Dendritic cell treated with granulocyte-macrophage colony-stimulating factor and Interleukin-4, amounts not matched to agents 40 ng/mL and 50 ng/mL, for 4 days (primary cell): Measurements from ENCODE around the gene RAI14.

Experiments used
- H3K27ac Mint-ChIP-seq: one replicate; pipeline ENCODE4 v1.8.0; 2022; ENCODE audit warnings: mild to moderate bottlenecking, mixed read lengths
- H3K27me3 Mint-ChIP-seq: one replicate; pipeline ENCODE4 v1.8.0; 2022; ENCODE audit warnings: mild to moderate bottlenecking, mixed read lengths
- H3K36me3 Mint-ChIP-seq: one replicate; pipeline ENCODE4 v1.8.0; 2022; ENCODE audit warnings: low read depth, mixed read lengths
- H3K4me1 Mint-ChIP-seq: one replicate; pipeline ENCODE4 v1.8.0; 2022; ENCODE audit warnings: low read depth, mixed read lengths
- H3K4me3 Mint-ChIP-seq: one replicate; pipeline ENCODE4 v1.8.0; 2022; ENCODE audit warnings: mild to moderate bottlenecking, moderate library complexity, mixed read lengths
- H3K9me3 Mint-ChIP-seq: one replicate; pipeline ENCODE4 v1.8.0; 2022; ENCODE audit warnings: mixed read lengths
- intact Hi-C: fragments of 100-400 bp; cut with micrococcal nuclease; formaldehyde crosslinking; loops from one replicate; pipeline ENCODE4 v1.15.0; 2022

Gene RAI14

DNA sequence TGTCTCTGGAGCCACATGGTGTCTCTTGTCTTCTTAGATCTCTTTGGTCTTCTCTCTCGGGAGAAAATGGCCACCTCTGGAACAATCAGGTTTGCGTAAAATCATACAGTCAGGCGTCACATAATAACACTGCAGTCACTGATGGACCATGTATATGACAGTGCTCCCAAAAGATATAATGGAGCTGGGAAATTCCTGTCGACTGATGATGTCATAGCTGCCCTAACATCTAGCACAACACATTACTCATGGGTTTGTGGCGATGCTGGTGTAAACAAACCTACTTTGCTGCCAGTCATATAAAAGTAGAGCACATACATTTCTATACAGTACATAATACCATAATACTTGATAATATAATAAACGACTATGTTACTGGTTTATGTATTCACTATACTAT, 30.1 kb upstream of the RAI14 start:
- Mint-ChIP-seq H3K9me3 (peaks cover 10% of the 10 kb centered on the region), H3K36me3 (no peaks in the 10 kb centered on the region), H3K4me1 (no peaks in the 10 kb centered on the region), H3K27me3 (no peaks in the 10 kb centered on the region), H3K27ac (no peak overlapping the region), H3K4me3 (no peak overlapping the region)
- intact Hi-C loops: no loop called here

- H3K4me1 Mint-ChIP-seq: no peaks in the 10 kb centered on the region
- intact Hi-C loops: no loop called here
Measured at GRCh38 chr5:34626751-34627150, 29.4 kb upstream of the RAI14 start.

DNA sequence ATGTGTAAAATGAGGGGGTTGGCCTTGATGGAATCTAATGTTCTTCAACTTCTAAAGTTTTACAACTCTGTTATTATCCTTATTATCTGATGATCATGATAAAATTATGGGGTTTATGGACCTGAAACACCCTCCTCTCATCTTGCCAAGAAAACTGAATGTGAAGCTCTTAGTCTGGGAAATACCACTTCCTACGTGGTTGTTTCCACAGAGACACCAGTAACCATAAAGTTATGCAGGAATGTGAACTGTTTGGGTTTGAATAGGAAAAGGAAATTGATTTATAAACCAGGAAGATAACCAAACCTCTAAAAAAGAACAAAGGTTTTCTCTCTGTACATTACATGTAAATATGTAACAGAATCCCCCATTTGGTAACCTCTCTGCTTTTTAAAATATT, 28.3 kb upstream of the RAI14 start:
- intact Hi-C loops: no loop called here
- H3K4me3 Mint-ChIP-seq: no peak overlapping the region
- H3K27ac Mint-ChIP-seq: no peak overlapping the region
- no peaks in the 10 kb centered on the region for H3K27me3 Mint-ChIP-seq
- H3K9me3 Mint-ChIP-seq: peaks cover 11% of the 10 kb centered on the region
- H3K36me3 Mint-ChIP-seq: no peaks in the 10 kb centered on the region
- no peaks in the 10 kb centered on the region for H3K4me1 Mint-ChIP-seq

More at GRCh38 chr5:34626751-34627150, 29.4 kb upstream of the RAI14 start:
- Mint-ChIP-seq H3K36me3 (no peaks in the 10 kb centered on the region), H3K27ac (no peak overlapping the region), H3K4me3 (no peak overlapping the region), H3K9me3 (peaks cover 11% of the 10 kb centered on the region), H3K27me3 (no peaks in the 10 kb centered on the region)

DNA sequence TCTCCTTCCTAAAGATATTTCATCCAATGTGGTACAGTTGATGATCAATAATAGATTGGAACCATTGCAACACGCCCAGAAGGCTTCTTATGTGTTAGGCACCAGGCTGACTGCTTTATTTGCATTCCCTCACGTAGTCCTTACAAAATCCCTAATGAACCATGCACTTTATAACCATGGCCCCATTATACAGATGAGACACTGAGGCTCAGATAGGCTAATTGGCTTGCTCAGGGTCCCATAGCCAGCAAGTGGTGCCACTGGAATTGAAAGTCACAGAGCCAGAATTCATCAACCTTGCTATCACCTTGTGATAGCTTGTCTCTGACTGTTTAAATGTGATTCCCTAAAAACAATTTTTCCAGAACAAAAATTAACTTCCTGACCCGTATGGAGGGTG, 27.8 kb upstream of the RAI14 start:
- intact Hi-C loops: no loop called here
- Mint-ChIP-seq H3K27me3 (no peaks in the 10 kb centered on the region), H3K4me1 (no peaks in the 10 kb centered on the region), H3K36me3 (no peaks in the 10 kb centered on the region), H3K27ac (no peak overlapping the region), H3K9me3 (peaks cover 11% of the 10 kb centered on the region), H3K4me3 (no peak overlapping the region)

DNA sequence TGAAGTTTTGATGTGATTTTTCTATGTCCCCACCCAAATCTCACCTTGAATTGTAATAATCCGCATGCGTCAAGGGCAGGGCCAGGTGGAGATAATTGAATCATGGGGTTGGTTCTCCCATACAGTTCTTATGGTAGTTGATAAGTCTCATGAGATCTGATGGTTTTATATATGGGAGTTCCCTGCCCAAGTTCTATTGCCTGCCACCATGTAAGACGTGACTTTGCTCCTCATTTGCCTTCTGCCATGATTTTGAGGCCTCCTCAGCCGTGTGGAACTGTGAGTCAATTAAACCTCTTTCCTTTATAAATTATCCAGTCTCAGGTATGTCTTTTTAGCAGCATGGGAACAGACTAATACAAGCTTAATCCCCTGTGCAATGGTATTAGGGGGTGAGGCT, 25.5 kb upstream of the RAI14 start:
- Mint-ChIP-seq H3K9me3 (peaks cover 16% of the 10 kb centered on the region), H3K27me3 (no peaks in the 10 kb centered on the region), H3K4me1 (no peaks in the 10 kb centered on the region), H3K27ac (no peak overlapping the region), H3K4me3 (no peak overlapping the region), H3K36me3 (no peaks in the 10 kb centered on the region)
- intact Hi-C loops: no loop called here

DNA sequence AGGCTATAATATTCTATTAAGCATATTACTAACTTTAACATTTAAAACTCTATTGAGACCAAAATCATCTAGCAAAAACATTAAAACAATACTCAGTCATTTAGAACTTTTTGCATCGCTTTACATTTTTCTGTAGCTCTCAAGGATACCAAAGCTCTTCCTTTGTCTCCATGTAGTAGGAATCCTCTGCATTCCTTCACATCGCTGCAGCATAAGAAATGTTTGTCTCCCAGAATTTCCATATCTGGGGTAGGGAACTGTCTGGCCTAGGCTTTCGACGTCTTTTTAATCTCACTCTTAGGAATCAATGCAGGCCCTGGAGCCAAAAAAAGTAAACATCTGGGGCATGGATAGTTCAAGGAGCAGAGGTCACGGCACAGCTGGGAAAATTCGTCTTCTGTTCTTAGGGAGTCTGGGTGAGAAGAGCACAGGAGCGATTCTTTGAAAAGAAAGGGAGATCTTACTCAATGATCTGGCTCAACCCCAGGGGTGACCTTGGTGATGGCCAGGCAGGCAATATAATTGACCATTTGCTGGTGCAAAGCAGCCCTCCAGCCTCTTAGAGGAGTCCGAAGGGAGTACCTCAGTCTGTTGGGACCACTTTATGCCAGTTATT, 23.2 kb upstream of the RAI14 start:
- Mint-ChIP-seq H3K36me3 (no peaks in the 10 kb centered on the region), H3K27ac (no peak overlapping the region), H3K4me1 (no peaks in the 10 kb centered on the region), H3K9me3 (peaks cover 27% of the 10 kb centered on the region), H3K27me3 (no peaks in the 10 kb centered on the region), H3K4me3 (no peak overlapping the region)
- intact Hi-C loops: no loop called here

DNA sequence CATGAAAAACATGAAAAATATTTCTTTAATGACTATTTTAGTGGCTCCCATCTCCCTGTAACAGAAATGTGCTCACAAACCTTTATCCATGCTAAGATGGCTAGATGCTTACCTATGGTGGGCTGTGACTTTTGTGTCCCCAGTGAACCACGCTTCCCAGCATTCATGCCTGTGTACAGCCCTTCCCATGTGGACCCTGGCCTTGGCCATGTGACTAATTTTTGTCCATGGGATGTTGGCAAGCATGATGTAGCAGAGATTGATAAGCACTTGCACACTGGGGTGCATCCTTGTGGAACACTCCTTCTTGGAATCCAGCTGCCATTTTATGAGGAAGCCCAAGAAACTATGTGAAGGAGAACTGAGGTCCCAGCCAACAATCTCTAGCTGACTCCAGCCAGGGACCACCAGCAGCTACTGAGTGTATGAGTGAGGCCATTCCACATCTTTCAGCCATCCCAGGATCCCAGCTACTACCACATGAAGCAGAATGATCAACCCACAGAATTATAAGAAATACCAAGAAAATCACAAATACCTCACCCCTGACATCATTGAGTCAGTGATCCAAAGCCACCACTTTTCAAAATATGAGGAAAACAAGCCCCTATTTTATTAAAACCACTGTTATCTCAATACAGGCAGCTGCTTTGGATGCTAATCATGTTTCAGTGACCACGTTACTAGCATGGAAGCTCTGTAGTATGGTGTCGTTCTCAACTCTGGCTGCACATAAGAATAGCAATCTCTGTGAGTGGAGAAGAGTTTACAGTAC, 16.1 kb upstream of the RAI14 start:
- intact Hi-C loops: no loop called here
- Mint-ChIP-seq H3K36me3 (no peaks in the 10 kb centered on the region), H3K27ac (no peak overlapping the region), H3K4me3 (no peak overlapping the region), H3K9me3 (peaks cover 18% of the 10 kb centered on the region), H3K27me3 (no peaks in the 10 kb centered on the region), H3K4me1 (no peaks in the 10 kb centered on the region)

DNA sequence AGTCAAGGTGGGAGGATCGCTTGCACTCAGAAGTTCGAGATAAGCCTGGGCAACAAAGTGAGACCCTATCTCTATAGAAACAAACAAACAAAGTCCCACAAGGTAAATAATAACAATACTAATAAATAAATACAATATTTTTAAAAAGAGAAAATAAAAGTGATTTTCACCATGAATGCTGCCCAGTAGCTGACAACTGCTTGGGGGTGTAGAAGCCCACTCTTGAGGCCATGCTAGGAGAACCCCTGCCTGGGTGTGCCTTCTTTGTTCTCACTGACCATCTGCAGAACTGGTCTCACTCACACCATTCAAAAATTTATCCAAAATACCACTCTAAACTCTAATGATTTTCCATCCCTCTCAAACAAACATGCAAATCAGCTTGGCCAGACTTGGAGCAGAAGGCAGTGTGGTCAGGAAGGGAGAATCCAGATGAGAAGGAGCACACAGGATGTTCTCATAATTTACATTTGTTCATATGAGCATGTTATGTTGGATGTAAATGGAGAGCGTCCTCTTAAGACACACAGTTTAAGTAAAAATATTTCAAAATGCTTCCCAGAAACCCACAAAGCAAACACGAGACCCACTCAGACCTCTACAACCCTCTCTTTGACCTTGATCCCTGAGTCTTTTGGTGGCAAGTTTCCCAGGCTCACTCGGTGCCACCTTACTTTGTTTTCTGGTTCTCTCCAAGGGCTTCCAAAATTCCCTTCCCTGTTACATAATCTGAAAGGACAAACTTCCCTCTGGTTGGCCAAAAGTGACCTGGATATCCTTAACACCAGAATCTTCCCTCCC, 7.9 kb upstream of the RAI14 start:
- Mint-ChIP-seq H3K4me1 (no peaks in the 10 kb centered on the region), H3K27me3 (peaks cover 10% of the 10 kb centered on the region), H3K9me3 (no peaks in the 10 kb centered on the region), H3K4me3 (no peak overlapping the region), H3K27ac (no peak overlapping the region), H3K36me3 (no peaks in the 10 kb centered on the region)
- intact Hi-C loops: no loop called here

DNA sequence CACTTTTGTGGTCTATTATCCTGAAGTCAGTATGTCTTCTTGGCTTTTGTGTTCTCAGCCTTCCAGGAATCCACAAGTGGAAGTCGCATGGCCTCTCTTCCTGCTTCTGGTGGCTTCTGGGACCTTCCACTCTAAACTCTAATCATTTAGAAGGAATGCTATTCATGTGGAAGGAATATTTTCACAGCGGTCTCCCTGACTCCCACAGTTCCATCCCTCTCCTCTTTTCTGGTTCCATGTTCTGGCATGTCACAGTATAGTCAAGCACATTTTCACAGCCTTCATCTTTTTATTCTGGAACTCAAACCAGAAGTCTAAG, 7.3 kb upstream of the RAI14 start:
- no peaks in the 10 kb centered on the region for H3K9me3 Mint-ChIP-seq
- peaks cover 15% of the 10 kb centered on the region for H3K27me3 Mint-ChIP-seq
- no peaks in the 10 kb centered on the region for H3K4me1 Mint-ChIP-seq
- intact Hi-C loops: no loop called here
- H3K36me3 Mint-ChIP-seq: no peaks in the 10 kb centered on the region
- no peak overlapping the region for H3K4me3 Mint-ChIP-seq
- H3K27ac Mint-ChIP-seq: no peak overlapping the region

DNA sequence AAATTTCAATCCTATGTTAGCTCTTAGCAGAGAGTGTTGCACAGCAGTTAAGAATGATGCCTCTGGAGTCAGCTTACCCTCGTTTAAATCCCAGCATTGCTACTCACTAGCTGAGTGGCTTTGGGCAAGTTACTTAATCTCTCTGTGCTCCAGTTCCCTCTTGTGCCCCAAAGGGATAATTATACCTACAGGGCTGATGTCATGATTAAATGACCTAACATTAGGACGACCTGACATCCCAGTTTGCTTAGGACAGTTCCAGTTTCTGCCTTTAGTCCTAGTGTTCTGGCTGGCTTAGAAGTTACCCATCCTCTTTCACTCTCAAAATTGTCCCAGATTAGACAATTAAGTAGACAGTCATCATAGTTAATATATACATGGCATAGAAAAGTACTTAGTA, 4.3 kb upstream of the RAI14 start:
- Mint-ChIP-seq H3K36me3 (no peaks in the 10 kb centered on the region), H3K27ac (no peak overlapping the region), H3K4me3 (no peak overlapping the region), H3K9me3 (no peaks in the 10 kb centered on the region), H3K4me1 (peaks cover 10% of the 10 kb centered on the region), H3K27me3 (peaks cover 39% of the 10 kb centered on the region)
- intact Hi-C loops: loop anchor here (10.0 kb wide), 1 partner anchor 243 kb away; no protein-coding TSS in a partner anchor

DNA sequence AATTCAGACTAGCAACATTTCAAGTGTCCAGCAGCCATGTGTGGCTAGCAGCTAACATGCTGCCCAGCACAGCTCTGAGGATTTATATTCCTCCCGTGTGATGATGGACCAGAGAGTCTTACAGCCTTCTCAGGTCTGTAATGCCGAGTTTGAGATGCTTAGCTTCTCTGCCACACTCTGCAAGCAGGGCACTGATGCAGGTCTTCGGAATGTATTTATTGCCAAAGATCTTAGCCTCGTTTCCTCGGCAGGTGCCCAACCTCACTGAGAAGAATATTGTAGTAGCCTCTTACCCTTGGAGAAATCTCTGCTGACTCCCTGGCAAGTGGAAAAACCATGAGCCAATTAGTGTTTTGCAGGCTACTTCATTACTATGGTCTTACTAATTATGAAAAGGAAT, 3.7 kb upstream of the RAI14 start:
- no peaks in the 10 kb centered on the region for H3K36me3 Mint-ChIP-seq
- peaks cover 17% of the 10 kb centered on the region for H3K4me1 Mint-ChIP-seq
- H3K27ac Mint-ChIP-seq: no peak overlapping the region
- H3K9me3 Mint-ChIP-seq: no peaks in the 10 kb centered on the region
- H3K27me3 Mint-ChIP-seq: peaks cover 46% of the 10 kb centered on the region
- no peak overlapping the region for H3K4me3 Mint-ChIP-seq
- intact Hi-C loops: loop anchor here (10.0 kb wide), 1 partner anchor 242 kb away; no protein-coding TSS in a partner anchor

DNA sequence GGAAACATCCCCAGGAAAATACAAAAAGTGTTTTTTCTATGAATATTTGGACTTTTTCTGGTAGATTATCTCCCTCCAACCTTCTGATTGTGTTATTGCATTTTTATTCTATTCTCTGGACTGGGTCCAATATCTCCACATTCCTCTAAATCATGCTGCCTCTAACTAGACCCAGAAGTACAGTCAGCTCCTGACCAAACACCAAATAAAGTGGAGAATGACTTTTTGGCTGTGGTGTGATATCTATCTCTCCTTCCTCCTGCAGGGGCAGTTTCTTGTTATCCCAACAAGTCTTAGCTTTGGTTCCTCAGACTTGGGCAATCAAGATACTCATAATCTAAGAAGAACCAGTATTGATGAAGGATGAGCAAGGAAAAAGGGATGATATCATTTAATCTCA, 3.2 kb upstream of the RAI14 start:
- Mint-ChIP-seq H3K27me3 (peaks cover 51% of the 10 kb centered on the region), H3K4me3 (no peak overlapping the region), H3K36me3 (no peaks in the 10 kb centered on the region), H3K9me3 (no peaks in the 10 kb centered on the region), H3K4me1 (peaks cover 20% of the 10 kb centered on the region), H3K27ac (no peak overlapping the region)
- intact Hi-C loops: loop anchor here (10.0 kb wide), 1 partner anchor 242 kb away; no protein-coding TSS in a partner anchor

DNA sequence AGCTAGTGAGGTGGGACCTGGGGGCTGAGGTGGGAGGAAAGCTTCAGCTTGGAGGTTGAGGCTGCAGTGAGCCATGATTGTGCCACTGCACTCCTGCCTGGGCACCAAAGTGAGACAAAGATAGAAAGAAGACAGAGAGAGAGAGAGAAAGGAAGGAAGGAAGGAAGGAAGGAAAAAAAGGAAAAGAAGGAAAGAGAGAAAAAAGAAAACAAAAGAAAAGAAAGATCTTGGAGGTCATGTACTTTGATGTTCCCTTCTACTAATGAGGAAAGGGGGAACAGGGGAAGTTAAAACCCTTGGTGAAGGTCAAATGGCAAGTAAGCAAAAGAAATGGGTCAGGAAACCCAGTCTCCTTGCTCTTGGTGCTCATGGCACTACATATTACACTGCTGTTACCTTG, 2.4 kb upstream of the RAI14 start:
- no peaks in the 10 kb centered on the region for H3K9me3 Mint-ChIP-seq
- H3K27me3 Mint-ChIP-seq: peaks cover 57% of the 10 kb centered on the region
- peaks cover 20% of the 10 kb centered on the region for H3K4me1 Mint-ChIP-seq
- no peaks in the 10 kb centered on the region for H3K36me3 Mint-ChIP-seq
- intact Hi-C loops: loop anchor here (10.0 kb wide), 1 partner anchor 241 kb away; no protein-coding TSS in a partner anchor
- no peak overlapping the region for H3K27ac Mint-ChIP-seq
- H3K4me3 Mint-ChIP-seq: no peak overlapping the region

DNA sequence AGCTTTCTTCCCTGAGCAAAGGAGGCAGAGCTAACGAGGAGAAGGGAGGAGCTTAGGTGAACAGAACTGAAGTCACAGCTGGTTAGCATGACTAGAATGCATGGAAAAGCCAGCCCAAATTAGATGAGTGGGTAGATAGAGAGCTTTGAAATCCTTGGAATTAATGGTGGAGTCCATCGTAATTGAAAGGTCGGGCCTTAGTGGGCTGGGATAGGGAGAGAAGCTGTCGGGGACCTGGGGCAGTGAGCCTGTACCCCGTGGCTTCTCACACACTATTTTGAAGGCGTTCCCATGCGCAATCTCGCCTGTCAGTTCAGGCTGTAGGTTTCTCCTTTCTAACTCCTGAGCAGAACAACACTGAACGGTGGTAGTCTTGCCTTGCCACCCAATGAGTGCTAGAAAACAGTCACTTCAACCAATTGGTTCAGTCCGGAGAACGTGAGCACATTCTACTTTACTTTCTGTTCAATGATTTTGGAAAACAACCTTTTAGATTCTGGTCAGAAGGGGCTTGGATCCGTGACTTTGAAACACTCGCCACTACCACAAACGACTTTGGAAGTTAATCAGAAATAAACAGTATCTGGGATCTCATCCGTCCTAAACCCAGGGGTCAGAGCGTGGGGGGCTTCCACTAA, 655 bp upstream of the RAI14 start:
- Mint-ChIP-seq H3K4me1 (peaks cover 20% of the 10 kb centered on the region), H3K36me3 (no peaks in the 10 kb centered on the region), H3K9me3 (no peaks in the 10 kb centered on the region), H3K4me3 (peak overlapping the region; percentile 75), H3K27ac (no peak overlapping the region), H3K27me3 (peaks cover 68% of the 10 kb centered on the region)
- intact Hi-C loops: loop anchor here (10.0 kb wide), 1 partner anchor 239 kb away; no protein-coding TSS in a partner anchor
